HG03066 (cell line): Measurements from ENCODE around the gene CAMTA1.

Source experiments
- ATAC-seq: cut with Tn5 transposase; IDR thresholded peaks from one replicate; pipeline ENCODE4 v1.9.1; 2021; ENCODE audit warnings: low read depth; ENCODE audit not compliant: unreplicated experiment

The CAMTA1 gene

DNA sequence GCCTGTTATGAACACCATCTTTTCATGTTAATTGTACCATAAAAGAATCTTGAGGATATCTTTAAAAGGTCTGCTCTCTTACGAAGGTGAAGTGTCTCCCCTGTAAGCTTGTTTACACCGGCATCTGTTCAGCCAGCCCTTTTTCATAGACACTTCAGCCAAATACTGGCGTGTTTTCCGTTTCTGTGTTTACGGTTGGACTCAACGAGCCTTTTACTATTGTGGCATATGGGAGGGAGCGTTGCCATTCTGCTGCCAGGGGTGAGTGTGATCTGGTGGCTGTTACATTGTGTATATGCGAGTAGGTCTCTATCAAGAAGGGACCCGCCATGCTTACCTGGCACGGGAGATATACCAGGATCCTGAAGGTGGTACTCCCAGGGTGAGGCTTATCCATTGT is 433.8 kb downstream of the CAMTA1 start:
- ATAC-seq, result no peak

DNA sequence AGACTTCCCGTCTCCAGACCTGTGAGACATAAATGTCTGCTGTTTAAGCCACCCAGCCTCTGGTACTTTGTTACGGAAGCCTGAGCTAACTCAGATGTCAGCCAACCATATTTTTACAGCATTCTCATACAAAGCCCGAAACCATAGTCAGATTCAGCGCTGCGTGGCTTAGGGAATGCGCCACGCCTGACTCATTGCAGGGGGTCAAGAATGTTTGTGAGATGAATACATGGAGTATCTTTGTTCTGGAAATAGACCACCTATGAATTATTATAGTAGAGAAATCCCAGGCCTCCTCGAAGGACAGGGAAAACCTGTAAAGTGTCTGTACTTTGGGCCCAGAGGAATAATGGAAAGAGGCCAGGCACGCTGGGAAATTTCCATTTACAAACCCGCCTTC is 434.8 kb downstream of the CAMTA1 start:
- no peak for ATAC-seq

DNA sequence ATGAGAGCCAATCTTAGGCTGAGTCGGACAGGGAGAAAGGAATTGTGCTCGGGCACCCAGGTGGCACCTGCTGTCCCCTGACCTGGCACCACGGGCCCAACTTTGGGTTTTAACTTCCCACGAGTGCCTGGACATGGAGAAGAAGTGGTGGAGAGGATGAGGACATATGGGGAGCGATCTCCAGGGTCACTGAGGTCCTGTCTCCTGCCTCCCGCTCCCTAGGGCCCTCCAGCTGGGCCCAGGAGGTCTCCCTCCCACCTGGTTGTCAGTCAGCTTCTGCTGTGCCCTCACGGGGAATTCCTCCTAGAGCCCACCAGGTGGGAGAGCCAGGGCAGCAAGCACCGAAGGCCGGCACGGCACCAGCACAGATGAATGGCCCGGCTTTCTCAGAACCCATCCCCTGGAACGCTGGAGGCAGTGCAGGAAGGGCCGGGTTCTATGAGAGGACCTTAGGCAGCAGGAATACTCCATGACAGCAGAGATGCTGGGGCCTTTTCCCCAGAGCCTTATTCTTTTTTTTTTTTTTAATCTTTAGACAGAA is 435.5 kb downstream of the CAMTA1 start:
- no peak for ATAC-seq

DNA sequence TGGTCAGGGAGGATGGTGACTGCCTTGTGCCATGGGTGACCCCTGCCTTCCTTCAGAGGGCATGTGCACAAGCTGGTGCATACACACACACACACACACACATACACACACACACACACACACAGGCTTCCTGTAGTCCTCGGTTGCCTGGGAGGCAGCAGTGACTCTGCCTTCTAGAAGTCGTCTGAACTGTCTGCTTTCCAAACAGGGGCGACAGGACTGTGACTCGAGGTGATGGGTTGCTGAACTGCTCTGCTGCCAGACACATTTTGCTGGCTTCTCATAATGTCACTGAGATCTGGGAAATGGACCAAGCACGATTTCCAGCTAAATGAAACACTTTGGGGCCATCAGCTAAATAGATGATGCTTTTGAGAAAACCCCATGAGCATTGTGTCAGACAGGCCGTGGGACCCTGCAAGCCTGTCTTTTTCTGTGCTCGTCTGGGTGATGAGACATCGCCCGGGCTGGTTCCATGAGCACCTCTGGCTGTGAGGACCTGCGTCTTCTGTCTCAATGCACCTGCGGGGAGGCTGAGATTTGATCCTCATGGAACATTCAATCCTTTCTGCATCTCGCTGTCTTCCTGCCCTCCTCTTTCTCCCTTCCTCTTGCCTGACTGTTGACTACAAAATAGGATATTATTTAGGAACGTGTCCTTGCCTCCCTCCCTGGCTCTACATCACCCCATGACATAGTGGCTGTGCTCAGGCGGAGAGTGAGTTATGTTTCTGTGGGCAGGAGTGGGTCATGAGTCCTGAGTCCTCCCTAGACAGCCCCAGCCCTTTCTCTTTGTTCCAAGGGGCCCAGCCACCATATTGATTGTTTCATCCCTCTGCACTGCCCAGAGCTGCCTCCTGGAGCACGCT is 436.8 kb downstream of the CAMTA1 start:
- no peak for ATAC-seq

DNA sequence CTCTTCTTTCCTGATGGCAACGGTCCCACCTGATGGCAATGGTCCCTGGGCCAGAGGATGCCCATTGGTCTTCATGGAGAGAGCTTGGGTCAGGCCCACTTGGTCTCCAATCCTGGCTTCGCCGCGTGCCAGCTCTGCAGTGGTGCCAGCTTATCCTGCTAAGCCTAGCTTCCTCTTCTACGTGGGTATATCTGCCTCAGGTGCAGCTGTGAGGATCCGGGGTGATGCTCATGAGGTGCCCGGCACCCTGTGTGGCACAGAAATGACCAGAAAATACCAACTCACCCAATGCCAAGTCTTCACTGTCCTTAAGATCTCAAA is 437.4 kb downstream of the CAMTA1 start:
- no peak for ATAC-seq

DNA sequence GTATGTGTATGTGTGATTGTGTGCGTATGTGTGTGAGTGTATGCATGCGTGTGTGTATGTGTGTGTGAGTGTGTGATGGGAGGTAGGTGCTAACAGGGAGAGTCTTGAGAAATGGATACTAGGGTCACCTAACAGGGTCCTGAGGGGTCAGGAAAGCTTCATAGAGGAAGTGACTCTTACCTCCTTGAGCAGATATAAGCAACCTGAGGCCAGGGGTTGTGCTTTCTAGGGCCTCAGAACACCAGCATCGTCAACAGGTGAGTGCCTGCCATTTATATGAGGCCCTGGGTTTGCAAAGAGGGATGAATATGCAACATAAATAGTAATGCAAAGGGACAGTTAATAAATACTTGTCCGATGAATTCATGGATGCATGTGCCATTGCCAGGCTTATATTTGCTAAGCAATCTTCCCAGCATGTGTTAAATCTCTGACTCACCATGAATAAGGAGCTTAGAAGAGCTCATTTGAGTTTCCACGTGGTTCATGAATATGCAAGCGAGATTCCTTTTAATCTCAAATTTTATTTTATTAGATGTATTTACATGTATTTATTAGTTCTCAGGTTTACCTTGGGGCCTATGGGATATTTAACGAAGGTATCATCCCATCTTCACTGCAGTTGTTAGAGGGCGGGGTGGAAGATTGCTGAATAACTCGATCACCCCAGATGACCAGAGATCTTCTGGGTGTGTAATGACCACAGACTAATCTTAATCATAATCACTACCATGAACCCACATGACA is 438.3 kb downstream of the CAMTA1 start:
- ATAC-seq, result no peak

DNA sequence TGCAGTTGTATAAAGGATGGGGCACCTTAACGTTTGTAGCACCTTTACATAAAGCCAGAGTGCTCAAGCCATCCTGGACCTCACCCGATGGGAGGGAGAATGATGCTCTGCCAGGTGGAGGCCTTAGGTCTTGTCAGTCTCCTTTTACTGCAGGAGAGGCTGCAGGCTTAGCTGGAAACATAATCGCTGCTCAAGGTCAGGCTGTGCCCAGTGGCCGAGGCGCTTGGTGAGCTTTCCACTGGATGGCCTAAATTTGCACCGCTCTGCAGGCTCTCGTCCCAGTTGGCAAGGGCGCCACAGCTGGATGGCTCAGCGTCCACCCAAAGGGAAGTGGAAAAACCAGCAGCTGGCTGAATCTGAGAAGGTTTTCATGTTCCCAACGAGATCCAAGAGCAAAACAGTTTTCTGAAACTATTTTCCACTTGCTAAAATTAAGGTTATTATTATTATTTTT is 438.9 kb downstream of the CAMTA1 start:
- no peak for ATAC-seq

DNA sequence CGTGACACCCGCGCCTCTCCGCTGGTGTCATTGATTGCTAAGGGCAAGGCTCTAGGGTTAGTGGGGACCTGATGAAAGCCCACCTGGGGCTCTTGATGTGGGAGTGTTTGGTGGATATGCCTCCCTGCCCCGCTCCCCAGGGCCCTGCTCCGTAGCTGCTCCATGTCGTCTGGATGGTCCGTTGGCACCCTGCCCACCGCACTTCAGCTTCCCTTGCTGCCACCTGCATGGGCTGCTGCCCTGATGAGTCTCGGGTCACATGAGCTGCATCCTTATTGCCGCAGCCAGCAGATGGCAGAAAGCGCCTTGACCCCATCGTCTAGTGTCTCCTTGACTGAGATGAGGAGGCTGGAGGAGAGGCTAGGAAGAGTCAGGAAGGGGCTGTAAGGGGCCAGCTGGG is 439.4 kb downstream of the CAMTA1 start:
- no peak for ATAC-seq

DNA sequence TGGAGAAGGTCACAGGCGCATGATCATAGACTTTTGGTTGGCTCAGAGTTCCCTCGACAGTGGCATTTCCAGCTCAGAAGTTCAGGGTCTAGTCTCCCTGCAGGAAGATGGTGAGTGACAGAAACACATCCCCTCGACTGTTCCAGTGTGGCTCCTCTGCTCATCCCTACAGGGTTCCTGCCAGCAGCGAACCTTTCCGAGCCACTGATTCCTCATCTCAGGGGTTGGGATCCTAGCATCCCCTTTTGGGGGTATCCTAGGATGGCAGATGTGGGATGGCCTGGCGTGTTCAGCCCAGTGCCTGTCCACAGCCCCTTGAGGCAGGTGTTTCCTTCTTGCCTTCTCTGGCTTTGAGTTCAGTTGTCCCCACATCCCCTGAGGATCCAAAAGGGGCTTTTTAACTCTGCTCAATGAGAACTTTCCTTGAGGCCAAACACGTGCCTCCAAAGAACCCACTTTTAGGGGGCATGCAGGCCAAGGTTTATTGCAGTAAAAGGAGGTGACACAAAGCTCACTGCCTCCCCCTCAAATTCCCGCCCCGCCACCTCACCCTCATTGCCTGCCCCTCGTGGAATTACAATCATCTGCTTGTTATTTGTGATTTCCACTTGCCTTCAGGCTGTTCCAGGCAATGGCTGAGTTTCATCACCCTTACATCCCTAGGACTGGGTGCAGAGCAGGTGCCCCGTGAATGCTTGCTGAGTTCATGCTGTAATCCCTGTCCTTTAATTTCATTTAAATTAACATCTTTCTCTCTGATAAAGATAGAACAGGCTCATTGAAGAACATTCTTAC is 440.7 kb downstream of the CAMTA1 start:
- ATAC-seq, result no peak

DNA sequence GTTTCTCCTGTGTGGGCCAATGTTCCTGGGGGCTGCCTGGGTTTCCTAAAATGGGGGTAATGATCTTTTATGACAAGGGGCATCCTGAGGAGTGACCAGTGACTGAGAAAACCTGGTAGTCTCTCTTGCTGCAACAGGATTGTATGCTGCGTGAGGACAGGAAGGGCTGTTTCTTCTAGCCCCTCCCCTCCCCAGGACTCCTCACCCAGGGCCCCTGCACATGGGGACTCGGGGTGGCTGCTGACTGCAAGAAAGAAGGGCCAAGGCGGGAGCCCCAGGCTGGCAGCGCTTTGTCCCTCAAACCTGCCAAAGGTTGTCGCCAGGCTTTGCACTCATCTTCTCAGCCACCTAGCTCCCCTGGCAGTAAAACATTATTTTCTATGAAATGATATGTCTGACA is 442.4 kb downstream of the CAMTA1 start:
- ATAC-seq, result no peak

DNA sequence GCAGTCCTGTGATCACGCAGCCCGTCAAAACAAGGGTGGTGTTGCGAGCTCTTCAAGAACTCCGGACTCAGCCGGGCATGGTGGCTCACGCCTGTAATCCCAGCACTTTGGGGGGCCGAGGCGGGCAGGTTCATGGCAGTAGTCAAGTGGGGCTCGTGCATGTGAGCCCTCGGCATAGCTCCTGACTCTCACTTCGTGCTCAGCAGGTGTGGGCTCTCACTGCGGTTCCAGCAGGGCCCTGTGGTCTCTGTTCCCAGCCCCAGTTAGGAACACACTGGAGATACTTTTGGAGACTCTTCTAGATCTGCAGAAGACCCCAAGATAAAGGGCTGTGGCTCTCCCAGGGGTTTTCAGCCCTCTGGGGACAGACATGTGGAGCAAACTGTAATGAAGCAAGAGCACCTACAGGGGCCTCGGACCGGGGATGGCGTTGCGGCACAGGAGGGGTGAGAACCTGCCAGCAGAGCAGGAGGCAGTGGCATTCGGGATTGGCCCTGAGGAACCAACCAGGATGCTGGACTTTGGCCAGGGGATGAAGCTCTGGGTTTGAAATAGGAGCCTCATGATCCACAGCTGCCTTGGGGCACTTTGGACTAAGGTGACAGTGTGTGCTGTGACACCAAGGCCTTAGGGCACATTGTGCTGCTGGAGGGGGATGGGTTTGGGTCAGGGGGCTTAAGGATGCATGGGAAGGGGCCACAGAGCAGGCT is 443.2 kb downstream of the CAMTA1 start:
- ATAC-seq, result no peak

DNA sequence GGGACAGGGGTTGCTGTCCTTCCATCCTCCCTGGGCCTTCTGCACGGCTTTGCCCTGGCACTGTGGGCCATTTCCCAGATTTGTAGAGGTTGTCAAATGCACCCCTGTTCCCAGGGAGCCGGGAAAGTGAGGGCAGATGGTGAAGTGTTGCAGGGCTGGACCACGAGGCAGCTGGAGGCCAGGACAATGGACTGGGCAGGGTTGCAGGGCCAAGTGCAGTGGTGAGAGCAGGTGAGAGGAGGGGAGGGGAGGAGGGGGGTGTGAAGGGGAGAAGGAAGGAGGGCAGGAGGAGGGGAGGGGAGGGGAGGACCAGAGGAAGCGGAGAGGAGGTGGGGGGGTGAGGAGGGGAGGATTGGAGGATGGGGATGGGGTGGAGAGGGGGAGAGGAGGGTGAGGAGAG is 443.9 kb downstream of the CAMTA1 start:
- ATAC-seq, result no peak

DNA sequence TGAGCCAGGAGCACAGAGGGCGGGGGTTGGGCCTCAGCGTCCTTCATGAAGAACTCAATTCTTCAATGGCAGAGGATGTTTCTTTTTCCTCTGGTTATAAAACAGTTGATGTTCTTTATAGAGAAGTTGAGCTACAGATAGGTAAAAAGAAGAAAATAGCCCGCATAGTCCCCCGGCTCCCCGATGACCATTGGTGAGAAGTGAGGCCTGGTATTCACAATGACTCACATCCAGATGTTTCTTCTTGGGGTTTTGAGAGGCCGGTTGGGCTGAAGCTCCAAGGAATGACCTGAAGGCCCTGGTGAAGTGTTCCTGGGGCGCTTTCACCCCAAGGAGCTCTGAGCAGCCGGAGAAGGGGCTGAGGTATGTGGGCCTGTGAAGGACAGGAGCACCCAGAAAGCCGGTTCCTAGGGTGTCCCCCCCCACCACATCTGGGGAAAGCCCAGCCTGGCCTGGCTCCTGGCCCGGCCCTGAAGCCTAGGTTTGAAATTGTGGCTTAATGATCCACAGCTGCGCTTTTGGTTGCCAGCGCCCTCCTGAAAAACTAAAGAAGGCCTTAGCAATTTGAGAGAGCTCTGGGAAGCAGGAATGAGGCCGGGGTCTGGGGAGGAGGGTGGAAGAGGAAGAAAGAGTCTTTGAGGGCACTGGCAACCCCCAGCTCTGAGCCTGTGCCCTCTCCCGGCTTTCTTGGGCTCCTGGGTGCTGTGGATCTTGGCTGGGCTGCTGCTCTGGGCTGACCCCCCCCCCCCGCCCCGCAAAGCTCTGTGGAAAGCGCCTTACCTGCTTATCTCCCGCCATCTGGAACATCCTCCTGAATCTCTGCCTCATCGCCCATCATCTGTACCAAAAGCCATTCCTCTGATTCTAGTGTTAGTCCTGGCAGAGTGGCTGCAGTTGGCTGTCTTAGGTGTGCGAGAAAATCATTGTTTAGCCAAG is 444.7 kb downstream of the CAMTA1 start:
- no peak for ATAC-seq

DNA sequence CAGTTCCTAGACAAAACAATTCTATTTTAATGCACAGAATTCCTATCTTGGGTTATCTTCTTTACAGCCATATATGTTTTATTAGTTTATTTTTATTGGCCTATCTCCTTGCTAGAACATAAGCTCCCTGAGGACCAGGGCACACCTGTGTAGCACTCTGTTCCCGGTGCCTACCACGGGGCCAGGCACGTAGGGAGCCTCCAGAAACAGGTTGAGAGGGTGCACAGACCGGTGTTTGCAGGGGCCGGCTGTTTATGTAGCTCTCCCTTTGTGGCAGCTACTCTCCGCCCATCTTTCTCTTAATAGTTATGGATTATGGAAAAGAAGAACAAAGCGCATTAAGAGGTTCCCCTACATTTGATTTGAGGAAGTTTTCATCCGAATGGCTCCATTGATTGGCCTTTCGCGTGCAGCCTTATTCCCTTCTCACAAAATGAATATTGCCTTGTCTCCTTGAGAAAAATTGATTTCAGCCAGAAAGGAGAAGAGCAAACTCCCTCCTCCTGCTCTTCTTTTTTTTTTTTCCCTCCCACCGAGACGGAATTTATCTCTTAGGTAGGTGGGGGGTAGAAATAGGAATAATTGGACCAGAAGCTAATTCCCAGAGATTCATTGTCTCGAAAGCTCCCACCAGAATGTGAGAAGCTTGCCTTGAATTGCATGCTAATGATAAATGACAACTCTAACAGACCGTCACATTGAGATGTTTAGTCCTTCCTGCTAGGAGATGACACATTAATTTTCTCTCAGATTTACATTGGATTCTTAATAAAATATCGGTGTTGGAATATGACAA is 447.4 kb downstream of the CAMTA1 start:
- no peak for ATAC-seq

DNA sequence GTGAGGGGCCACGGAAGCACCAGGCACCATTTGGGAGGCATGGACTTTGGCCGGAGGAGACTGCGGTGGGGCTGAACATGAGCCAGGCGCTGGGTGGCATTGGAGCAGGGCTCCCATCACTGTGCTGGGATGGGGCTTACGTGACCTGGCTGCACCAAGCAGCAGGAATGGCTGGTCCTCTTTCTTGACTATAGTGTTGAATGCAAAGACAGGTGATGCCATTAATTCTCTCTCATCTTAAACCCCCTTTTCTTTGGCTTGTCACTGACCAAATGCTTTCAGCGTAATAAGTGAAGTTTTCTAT is 447.9 kb downstream of the CAMTA1 start:
- no peak for ATAC-seq

DNA sequence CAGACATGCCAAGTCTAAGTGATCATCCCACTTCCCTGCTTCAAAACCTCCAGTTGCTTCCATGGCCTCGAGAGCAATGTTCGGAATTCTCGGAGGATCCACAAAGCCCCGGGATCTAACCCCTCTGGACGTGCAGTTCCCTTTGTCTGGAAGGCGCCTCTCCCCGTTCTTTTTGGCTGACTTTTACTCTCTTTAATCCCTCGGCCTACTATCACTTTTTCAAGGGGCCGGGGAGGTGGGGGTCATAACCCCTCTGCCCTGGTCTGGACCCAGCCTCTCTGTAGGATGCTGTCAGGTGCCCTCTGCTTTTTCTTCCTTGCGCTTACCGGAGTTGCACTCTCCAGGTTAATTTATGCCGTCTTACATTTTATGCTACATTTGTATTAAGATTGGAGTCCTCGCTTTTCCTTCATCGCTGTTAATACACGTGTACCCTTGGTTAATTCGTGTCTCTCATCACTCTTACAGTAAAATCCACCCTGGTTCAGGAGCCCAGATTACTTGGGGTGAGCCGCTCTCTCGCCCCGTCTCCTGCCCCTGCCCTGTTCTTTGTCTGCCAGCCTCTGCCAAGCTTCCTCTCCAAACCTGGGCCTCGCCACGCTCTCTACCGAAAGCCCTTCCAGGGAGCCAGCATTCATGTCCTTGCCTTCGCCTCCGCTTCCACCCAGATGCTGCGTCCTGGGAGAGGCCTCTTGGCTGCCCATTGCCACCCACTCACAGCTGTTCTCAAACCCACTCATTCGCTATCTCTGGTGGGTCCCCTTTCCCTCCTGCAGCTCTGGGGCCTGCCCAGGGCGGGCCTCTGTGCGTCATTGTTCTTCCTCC is 448.6 kb downstream of the CAMTA1 start:
- ATAC-seq, result no peak

DNA sequence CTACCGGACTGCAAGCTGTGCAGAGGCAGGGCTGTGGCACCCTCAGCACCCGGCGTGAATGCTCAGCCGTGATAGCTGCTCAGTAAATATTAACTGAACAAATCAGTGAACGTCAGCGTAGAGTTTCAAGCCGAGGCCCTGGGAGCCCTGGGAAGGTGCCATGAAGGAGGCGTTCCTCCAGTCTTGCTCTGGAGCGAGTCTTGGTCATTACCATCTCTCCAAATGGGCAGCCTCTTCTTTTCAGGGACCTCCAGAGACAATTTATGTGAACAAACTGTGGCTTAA is 449.2 kb downstream of the CAMTA1 start:
- no peak for ATAC-seq

DNA sequence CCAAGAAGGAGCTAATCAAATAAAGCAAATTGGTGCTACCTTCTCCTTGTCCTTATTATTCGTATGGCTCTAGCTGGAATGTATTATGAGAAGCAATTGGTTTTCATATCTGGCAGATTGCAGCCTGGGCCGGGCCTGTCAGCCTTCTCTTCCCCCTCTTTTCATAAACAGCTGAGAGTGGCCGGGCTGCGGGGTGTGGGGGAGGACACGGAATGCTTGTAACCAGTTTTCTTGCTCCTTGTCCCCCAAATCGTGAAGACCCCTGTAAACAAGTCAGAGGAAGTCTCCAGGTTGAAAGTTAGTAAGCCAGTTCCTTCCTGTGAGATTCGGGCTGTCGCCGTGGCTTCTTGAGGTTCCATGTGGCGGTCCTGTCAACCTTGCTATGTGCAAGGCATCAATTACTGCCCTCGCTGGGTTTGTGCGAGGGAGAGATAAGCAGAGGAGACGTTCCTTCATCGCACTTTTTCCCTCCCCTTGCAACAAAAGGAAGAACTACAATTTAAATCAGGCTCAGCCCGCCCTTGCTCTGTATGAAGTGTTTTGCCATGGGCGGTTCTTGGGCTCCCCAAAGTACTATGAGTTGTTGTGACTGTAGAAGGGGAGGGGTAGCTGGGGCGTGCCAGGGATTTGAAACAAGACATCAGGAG is 450.7 kb downstream of the CAMTA1 start:
- no peak for ATAC-seq
